Measurements from ENCODE around the gene ZNF497.

- no peak for TF ChIP-seq CTCF (conservative IDR thresholded peaks at IDR 0.05 in 1 of 2, IDR thresholded peaks at IDR 0.05 in 1 of 2; ENCODE audit: low read depth in 1 of 2, low read length in 2 of 2)
- no peak for TF ChIP-seq EZH2 (IDR thresholded peaks at IDR 0.05; ENCODE audit: low read length, missing control alignments)
Measured at GRCh38 chr19:58336820-58337219, 25.7 kb downstream of the ZNF497 start.

All from fibroblast of lung (primary cell).